ENCODE data around the gene SRP9. TPM values are rescaled to one million over a fixed set of nuclear protein-coding genes. Genes with fewer than 3 reads are reported as not detected.
"Not testable (repeated sequence)": the region's sequence is repeated elsewhere in the genome, so short reads cannot be mapped to it uniquely, and the experiment has no call there.

The SRP9 gene
- total RNA-seq, 1 donor from 2014 or later: 1,104 TPM

- H3K4me1 ChIP-seq: peaks cover 12% of the 10 kb centered on the region
- H3K79me2 ChIP-seq (ENCODE audit: low read depth): no peaks in the 10 kb centered on the region
- no peak overlapping the region for H2AFZ ChIP-seq (replicated peaks)
- no peak overlapping the region for H3K4me2 ChIP-seq
- TF ChIP-seq EZH2 (IDR thresholded peaks at IDR 0.05): no peak
- TF ChIP-seq EZH2phosphoT487 (IDR thresholded peaks at IDR 0.05): no peak
- no peak for TF ChIP-seq CTCF (IDR thresholded peaks at IDR 0.05)
- no peaks in the 10 kb centered on the region for H3K9me3 ChIP-seq (ENCODE audit: low read depth)
- Mint-ChIP-seq H3K4me3 (no peak overlapping the region), H3K4me1 (peaks cover 12% of the 10 kb centered on the region), H3K9me3 (no peaks in the 10 kb centered on the region), H3K36me3 (no peaks in the 10 kb centered on the region), H3K27me3 (ENCODE audit: insufficient read depth, low read depth) (peaks cover 13% of the 10 kb centered on the region), H3K27ac (no peak overlapping the region)
- no peak overlapping the region for H3K27ac ChIP-seq
- peaks cover 22% of the 10 kb centered on the region for H3K27me3 ChIP-seq
- H3K9ac ChIP-seq: no peak overlapping the region
- no peak for DNase-seq (ENCODE audit: low spot score)
- no peaks in the 10 kb centered on the region for H4K20me1 ChIP-seq (ENCODE audit: low read depth)
- H3K36me3 ChIP-seq: no peaks in the 10 kb centered on the region
- no peak overlapping the region for H3K4me3 ChIP-seq
- H3F3A ChIP-seq (ENCODE audit: low read depth): no peaks in the 10 kb centered on the region
Measured at GRCh38 chr1:225754940-225755641, 22.5 kb upstream of the SRP9 start.

GRCh38 chr1:225755671-225756319, 21.8 kb upstream of the SRP9 start:
- no peak overlapping the region for H3K4me2 ChIP-seq
- H3K36me3 Mint-ChIP-seq: no peaks in the 10 kb centered on the region
- no peak overlapping the region for H2AFZ ChIP-seq (replicated peaks)
- H3K4me3 ChIP-seq: no peak overlapping the region
- peaks cover 13% of the 10 kb centered on the region for H3K27me3 Mint-ChIP-seq (ENCODE audit: insufficient read depth, low read depth)
- H3K79me2 ChIP-seq (ENCODE audit: low read depth): no peaks in the 10 kb centered on the region
- peaks cover 12% of the 10 kb centered on the region for H3K4me1 Mint-ChIP-seq
- H3K9me3 ChIP-seq (ENCODE audit: low read depth): no peaks in the 10 kb centered on the region
- no peak overlapping the region for H3K9ac ChIP-seq
- no peaks in the 10 kb centered on the region for H3K9me3 Mint-ChIP-seq
- H3K27me3 ChIP-seq: peaks cover 15% of the 10 kb centered on the region
- no peak overlapping the region for H3K4me3 Mint-ChIP-seq
- no peak for TF ChIP-seq EZH2 (IDR thresholded peaks at IDR 0.05)
- TF ChIP-seq EZH2phosphoT487 (IDR thresholded peaks at IDR 0.05): no peak
- no peak for TF ChIP-seq CTCF (IDR thresholded peaks at IDR 0.05)
- H4K20me1 ChIP-seq (ENCODE audit: low read depth): no peaks in the 10 kb centered on the region
- H3K36me3 ChIP-seq: no peaks in the 10 kb centered on the region
- no peaks in the 10 kb centered on the region for H3F3A ChIP-seq (ENCODE audit: low read depth)
- no peak overlapping the region for H3K27ac Mint-ChIP-seq
- peaks cover 5% of the 10 kb centered on the region for H3K4me1 ChIP-seq
- H3K27ac ChIP-seq: no peak overlapping the region
- no peak for DNase-seq (ENCODE audit: low spot score)

GRCh38 chr1:225757927-225758656, 19.5 kb upstream of the SRP9 start:
- H3K27ac Mint-ChIP-seq: no peak overlapping the region

GRCh38 chr1:225759972-225760371, 17.7 kb upstream of the SRP9 start:
- Histone ChIP-seq H3K4me1 (peaks cover 25% of the 10 kb centered on the region), H3F3A (ENCODE audit: low read depth) (peaks cover 20% of the 10 kb centered on the region)
- not testable (repeated sequence) for H3K9me3 Mint-ChIP-seq; H3K4me3 Mint-ChIP-seq; H3K4me3 ChIP-seq; H3K27me3 ChIP-seq; H3K9ac ChIP-seq; H3K36me3 Mint-ChIP-seq; H3K27ac Mint-ChIP-seq; H3K27ac ChIP-seq; H3K79me2 ChIP-seq (ENCODE audit: low read depth); H3K36me3 ChIP-seq; DNase-seq (ENCODE audit: low spot score); H2AFZ ChIP-seq (replicated peaks); H3K4me2 ChIP-seq; H3K9me3 ChIP-seq (ENCODE audit: low read depth); H4K20me1 ChIP-seq (ENCODE audit: low read depth)
- peaks cover 34% of the 10 kb centered on the region for H3K4me1 Mint-ChIP-seq
- peaks cover 10% of the 10 kb centered on the region for H3K27me3 Mint-ChIP-seq (ENCODE audit: insufficient read depth, low read depth)

More at GRCh38 chr1:225757927-225758656, 19.5 kb upstream of the SRP9 start:
- H3K4me1 Mint-ChIP-seq: peaks cover 26% of the 10 kb centered on the region
- peaks cover 15% of the 10 kb centered on the region for H3K4me1 ChIP-seq
- no peaks in the 10 kb centered on the region for H3K79me2 ChIP-seq (ENCODE audit: low read depth)
- H3K36me3 Mint-ChIP-seq: no peaks in the 10 kb centered on the region
- no peaks in the 10 kb centered on the region for H4K20me1 ChIP-seq (ENCODE audit: low read depth)
- H2AFZ ChIP-seq (replicated peaks): no peak overlapping the region
- H3K9me3 ChIP-seq (ENCODE audit: low read depth): no peaks in the 10 kb centered on the region
- H3K27me3 Mint-ChIP-seq (ENCODE audit: insufficient read depth, low read depth): peaks cover 10% of the 10 kb centered on the region
- no peaks in the 10 kb centered on the region for H3K27me3 ChIP-seq
- H3K36me3 ChIP-seq: no peaks in the 10 kb centered on the region
- H3K4me2 ChIP-seq: no peak overlapping the region
- peaks cover 7% of the 10 kb centered on the region for H3F3A ChIP-seq (ENCODE audit: low read depth)
- H3K9me3 Mint-ChIP-seq: no peaks in the 10 kb centered on the region
- no peak overlapping the region for H3K4me3 ChIP-seq
- no peak overlapping the region for H3K4me3 Mint-ChIP-seq
- H3K27ac ChIP-seq: no peak overlapping the region
- TF ChIP-seq EZH2phosphoT487 (IDR thresholded peaks at IDR 0.05) (no peak), CTCF (IDR thresholded peaks at IDR 0.05) (no peak), EZH2 (IDR thresholded peaks at IDR 0.05) (no peak)
- no peak overlapping the region for H3K9ac ChIP-seq
- DNase-seq (ENCODE audit: low spot score): no peak
